DMS153 (cell line): Measurements from ENCODE around the gene RAB4B.
"Not testable (repeated sequence)": the region's sequence is repeated elsewhere in the genome, so short reads cannot be mapped to it uniquely, and the experiment has no call there.

Experiments used
- DNase-seq: peaks from one replicate; lab custom pipeline; 2025; lab: John Stamatoyannopoulos, UW

RAB4B gene

DNA sequence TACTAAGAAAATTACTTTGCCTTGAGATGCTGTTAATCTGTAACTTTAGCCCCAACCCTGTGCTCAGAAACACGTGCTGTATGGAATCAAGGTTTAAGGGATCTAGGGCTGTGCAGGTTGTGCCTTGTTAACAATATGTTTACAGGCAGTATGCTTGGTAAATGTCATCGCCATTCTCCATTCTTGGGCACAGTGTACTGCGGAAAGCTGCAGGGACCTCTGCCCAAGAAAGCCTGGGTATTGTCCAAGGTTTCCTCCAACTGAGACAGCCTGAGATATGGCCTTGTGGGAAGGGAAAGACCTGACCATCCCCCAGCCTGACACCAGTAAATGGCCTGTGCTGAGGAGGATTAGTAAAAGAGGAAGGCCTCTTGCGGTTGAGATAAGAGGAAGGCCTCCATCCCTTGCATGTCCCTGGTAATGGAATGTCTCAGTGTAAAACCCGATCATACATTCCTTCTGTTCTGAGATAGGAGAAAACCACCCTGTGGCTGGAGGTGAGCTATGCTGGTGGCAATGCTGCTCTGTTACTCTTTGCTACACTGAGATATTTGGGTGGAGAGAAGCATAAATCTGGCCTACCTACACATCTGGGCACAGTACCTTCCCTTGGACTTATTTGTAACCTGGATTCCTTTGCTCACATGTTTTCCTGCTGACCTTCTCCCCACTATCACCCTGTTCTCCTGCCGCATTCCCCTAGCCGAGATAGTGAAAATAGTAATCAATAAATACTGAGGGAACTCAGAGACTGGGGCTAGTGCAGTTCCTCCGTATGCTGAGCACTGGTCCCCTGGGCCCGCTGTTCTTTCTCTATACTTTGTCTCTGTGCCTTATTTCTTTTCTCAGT is 44.9 kb downstream of the RAB4B start:
- DNase-seq = not testable (repeated sequence)

DNA sequence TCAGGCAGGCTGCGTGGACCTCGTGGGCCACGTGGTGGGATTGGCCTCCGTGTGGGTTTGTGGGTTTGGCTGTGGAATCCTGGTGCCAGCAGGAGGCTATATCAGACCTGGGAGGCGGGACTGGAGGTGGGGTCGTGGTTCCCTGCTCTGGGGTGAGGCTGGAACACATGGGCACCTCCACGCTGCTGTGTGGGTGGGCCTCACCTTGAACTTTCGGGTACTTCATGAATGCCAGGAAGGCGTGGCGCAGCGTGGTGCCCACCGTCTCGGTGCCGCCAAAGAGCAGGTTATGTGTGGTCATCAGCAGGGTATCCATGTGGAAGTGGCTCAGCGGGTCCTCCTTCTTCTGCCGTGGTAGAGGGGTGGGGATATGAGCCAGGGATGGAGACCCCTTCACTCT is 46.9 kb downstream of the RAB4B start:
- DNase-seq = not testable (repeated sequence)

DNA sequence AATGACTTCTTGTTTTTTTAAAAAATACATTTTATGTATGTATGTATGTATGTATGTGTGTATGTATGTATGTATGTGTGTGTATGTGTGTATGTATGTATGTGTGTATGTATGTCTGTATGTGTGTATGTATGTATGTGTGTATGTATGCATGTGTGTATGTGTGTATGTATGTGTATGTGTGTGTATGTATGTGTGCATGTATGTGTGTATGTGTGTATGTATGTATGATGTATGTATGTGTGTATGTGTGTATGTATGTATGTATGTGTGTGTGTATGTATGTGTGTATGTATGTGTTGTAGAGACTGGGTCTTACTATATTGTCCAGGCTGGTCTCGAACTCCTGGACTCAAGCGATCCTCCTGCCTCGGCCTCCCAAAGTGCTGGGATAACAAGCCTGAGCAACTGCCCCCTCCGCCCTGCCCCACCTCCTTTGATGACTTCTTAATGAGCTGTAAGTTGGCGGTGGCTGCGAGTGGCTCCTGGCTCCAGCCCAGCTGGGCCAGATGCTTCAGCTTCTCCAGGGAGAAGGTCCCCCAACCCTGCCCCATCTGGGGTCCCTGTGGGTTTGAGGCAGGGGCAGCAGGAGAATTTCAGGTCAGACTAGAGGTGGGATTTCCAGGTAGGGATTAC is 47.5 kb downstream of the RAB4B start:
- not testable (repeated sequence) for DNase-seq

DNA sequence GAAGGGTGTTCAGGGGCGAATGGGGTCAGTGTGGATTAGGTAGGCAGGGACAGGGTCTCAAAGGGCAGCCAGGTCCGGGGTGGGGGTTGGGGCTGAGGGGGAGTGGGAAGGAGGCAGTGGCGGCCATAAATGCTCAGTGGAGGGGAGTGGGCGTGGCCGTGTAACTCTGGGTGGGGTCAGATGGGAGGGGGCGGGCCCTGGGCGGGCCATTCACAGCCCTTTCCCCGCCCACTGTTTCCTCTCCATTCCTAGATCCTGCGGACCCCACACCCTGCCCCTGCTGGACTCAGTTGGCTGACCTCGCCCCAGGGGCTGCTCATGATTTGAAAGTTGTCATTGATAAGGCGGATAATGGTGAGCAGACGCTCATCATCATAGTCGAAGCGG is 48.3 kb downstream of the RAB4B start:
- DNase-seq = not testable (repeated sequence)

DNA sequence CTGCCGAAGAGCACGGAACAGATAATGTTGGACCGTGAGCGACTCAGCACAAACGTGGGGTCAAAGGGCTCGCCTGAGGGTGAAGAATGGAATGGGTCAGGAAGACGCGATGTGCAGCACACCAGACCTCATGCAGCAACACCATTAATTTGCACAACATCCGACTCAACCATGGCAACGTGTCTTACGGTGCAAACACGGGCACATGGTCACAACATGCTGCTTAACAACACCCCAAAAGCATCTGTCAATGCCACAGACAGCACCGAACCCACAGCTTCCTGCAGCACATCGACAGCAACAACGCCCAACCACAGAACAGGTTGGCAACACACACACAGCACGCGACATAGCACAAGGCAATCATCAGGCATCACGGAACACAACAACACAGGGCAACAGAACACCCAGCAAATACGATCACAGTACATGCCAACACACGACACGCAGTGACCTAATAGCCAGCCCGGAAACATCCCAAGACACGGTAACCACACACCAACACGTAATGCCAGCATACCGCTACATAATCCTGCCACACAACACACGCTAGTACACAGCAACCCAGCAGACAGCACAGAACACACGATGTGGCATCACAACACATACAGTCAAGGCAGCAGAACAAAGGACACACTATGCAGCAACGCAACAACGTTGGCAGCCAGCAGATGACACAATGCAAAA is 48.8 kb downstream of the RAB4B start:
- not testable (repeated sequence) for DNase-seq

DNA sequence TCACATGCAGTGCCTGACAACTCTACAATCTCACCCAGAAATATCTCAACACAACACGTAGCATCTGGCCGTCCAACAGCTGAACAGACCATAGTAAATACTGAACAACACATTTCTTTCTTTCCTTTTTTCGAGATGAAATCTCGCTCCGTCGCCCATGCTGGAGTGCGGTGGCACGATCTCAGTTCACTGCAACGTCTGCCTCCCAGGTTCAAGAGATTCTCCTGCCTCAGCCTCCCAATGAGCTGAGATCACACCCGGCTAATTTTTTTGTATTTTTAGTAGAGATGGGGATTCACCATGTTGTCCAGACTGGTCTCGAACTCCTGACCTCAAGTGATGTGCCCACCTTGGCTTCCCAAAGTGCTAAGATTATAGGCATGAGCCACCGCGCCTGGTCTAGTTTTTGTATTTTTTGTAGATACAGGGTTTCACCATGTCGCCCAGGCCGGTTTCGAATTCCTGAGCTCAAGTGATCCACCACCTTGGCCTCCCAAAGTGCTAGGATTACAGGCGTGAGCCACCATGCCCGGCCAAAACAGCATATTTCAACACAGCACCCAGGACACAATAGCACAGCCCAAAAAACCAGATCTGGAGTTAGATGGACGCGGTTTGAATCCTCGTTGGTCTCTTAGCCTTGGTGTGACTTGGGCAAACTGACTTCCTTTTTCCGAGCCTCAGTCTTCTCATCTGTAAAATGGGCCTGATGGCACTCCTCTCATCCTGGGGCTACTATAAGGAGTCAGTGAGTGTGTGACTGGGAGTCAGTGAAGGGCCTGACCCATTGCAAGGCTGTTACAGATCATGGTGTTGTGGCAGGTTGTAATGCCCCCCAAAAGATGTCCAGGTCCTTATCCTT is 49.6 kb downstream of the RAB4B start:
- DNase-seq = no peak

DNA sequence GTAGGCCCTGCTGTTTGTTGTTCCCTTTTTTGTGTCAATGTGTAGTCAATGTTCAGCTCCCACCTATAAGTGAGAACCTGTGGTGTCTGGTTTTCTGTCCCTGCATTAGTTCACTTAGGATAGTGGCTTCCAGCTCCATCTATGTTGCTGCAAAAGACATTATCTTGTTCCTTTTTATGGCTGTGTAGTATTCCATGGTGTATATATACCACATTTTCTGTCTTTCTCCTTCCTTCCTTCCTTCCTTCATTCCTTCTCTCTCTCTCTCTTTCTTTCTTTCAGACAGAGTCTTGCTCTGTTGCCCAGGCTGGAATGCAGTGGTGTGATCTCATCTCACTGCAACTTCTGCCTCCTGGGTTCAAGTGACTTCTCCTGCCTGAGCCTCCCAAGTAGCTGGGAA is 51.2 kb downstream of the RAB4B start:
- no peak for DNase-seq

DNA sequence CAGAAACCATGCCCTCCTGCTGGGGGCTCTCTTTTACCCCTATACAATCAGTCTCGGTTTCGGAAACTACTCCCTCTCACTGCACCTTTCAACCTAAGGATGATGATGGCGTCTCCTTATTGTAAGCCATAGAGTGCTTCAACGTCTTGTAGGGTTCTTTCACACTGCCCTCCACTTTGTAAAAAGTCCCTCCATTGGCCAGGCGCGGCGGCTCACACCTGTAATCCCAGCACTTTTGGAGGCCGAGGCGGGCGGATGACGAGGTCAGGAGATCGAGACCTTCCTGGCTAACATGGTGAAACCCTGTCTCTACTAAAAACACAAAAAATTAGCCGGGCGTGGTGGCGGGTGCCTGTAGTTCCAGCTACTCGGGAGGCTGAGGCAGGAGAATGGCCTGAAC is 52.7 kb downstream of the RAB4B start:
- not testable (repeated sequence) for DNase-seq

DNA sequence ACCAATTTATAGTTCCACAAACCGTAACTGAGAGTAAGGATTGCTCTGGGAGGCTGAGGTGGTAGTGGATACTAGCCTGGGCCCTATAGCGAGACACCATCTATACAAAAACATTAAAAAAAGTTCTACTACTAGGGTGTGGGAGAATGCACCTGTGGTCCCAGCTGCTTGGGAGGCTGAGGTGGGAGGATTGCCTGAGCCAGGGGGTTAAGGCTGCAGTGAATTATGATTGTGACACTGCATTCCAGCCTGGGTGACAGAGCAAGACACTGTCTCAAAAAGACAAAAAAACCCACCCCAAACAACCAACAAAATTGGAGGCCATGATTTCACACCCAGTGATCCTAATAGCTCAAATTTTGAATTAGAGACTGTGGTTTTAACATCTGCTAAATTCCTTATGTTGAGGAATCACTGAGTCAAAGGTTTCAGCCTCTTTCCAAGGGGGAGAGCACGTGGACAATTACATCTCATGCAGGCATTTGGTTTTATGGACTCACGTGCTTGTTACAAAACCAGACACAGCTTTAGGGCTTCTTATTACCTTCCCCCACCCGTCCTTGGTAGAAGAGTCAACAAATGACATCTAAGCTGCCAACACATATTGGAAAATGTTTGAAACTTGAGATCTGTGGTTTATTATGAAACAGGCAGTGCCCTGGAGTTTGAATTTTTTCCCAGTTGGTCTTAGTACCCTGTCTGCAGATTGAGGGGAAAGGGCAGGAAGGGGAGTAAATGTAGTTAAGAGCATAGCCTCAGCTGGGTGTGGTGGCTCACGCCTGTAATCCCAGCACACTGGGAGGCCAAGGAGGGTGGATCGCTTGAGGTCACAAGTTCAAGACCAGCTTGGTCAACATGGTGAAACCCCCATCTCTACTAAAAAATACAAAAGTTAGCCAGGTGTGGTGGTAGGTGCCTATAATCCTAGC is 53.7 kb downstream of the RAB4B start:
- DNase-seq = no peak

DNA sequence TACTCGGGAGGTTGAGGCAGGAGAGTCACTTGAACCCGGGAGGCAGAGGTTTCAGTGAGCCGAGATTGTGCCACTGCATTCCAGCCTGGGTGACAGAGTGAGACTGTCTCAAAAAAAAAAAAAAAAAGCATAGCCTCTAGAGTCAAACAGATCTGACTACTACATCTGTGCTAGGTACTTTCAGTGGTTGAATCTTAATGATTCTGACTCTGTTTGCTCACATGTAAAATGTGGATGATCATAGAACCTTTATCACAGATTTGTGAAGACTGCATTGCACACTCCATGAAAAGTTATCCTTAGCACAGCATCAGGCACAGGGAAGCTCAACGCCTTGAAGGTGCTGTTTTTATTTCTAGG is 54.4 kb downstream of the RAB4B start:
- not testable (repeated sequence) for DNase-seq

DNA sequence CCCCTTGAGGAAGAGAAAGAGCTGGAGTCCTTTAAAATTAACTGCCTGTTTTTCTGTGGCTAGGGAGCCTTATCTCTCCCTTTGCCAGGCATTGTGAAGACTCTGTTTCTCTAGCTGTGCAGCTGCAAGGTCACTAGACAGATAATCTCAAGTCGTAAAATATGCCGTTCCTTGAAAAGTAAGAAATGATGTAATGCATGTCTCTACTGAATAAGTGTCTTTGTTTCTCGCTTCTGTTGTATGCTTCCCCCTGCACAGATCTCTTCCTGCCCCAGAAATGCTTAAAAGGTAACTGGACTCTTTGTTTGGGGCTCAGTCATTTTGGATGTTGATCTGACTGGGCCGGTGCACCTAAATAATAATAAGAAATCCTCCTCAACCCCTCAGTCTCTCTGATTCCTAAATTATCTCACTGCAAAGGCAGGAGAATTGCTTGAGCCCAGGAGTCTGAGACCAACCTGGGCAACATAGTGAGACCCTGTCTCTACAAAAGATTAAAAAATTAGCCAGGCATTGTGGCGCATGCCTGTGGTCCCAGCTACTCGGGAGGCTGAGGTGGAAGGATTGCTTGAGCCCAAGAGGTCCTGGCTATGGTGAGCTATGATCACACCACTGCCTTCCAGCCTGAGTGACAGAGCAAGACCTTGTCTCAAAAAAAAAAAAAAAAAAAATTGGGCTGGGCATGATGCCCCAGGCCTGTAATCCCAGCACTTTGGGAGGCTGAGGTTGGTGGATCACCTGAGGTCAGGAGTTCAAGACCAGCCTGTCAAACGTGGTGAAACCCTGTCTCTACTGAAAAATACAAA is 55.9 kb downstream of the RAB4B start:
- DNase-seq = not testable (repeated sequence)

DNA sequence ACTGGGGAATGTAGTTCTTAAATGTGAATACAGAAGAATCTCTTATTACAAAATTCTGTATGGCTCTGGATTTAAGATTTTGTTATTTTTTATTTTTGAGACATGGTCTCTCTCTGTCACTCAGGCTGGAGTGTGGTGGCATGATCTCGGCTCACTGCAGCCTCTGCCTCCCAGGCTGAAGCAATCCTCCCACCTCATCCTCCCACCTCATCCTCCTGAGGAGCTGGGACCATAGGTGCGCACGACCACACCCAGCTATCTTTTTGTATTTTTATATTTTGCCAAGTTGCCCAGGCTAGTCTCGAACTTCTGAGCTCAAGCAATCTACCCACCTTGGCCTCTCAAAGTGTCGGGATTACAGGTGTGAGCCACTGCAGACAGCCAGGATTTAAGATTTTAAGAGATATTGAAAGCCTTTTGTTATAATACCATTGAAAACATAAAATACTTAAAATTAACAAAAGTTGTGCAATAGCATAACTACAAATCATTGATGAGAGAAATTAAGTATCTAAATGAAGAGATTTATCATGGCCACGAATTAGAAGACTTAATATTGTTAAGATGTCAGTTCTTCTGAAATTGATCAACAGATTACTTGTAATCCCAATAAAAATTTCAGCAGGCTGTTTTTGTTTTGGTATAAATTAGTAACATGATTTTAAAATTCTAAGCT is 58.8 kb downstream of the RAB4B start:
- no peak for DNase-seq

DNA sequence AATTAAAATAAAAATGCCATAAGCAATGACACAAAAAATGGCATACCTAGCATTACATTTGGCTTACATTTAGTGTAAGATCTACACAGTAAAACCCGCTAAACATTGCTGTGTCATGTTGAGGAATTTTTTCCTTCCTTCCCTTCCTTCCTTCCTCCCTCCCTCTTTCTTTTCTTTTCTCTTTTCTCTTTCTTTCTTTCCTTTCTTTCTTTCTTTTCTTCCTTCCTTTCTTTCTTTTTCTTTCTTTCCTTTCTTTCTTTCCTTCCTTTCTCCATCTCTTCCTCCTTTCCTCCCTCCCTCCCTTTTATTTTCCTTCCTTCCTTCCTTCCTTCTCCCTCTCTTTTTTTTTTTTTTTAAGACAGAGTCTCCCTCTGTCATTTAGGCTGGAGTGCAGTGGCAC is 60.4 kb downstream of the RAB4B start:
- not testable (repeated sequence) for DNase-seq

DNA sequence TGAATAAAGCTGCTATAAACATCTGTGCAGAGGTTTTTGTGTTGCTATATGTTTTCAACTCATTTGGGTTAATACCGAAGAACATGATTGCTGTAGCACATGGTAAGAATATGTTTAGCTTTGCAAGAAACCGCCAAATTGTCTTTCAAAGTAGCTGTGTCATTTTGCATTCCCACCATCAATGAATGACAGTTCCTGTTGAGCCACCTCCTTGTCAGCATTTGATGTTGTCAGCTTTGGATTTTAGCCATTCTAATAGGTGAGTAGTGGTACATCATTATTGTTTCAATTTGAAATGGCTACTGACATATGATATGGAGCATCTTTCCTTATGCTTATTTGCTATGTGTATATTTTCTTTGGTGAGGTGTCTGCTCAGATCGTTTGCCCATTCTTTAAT is 64.0 kb downstream of the RAB4B start:
- not testable (repeated sequence) for DNase-seq

DNA sequence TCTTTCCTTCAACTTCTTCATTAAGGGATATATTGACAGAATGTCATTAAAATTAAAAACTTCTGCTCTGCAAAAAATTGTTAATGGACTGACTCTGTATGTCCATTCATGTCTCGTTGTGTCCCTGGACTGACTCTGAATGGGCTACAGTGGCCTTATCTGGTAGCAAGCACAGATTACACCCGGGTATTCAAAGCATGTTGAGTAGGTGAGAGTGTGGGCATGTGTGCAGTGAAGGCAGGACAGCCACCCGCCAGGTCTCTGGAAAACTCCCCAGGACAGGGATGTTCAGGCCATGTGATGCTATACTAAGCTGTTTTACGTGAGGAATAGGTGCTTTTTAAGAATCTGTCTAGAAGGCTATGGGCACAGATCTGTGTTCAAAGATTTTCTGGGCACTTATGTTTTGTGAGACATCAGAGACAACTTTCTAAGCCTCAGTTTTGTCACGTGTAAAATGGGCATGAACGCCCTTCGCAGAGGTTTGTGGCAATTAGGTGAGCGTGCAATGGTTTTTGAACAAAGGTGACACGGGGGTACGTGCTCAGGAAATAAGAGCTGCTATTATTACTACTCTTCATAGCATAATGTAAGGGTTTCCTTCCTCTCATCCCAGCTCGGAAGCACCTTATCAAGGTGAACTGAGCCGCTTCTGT is 65.1 kb downstream of the RAB4B start:
- not testable (repeated sequence) for DNase-seq

DNA sequence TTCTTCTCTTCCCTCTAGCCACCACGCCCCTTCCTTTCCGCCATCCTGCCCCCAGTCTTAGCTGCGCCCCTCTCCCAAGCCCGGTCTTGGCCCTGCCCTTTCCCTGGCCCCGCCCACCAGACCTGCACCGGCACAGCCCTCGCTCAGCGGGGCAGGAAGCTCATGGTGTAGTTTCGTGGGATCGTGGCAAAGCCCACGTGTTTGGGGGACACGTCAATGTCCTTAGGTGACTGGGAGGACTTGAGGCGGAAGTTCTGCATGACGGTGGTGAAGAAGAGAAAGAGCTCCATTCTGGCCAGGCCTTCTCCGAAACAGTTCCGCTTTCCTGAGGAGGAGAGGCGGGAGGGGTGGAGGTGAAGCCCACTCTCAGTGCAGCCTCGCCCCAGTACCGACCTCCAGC is 65.6 kb downstream of the RAB4B start:
- DNase-seq = not testable (repeated sequence)
